ENCODE data around the gene NR2E3. TPM values are rescaled to one million over a fixed set of nuclear protein-coding genes. Genes with fewer than 3 reads are reported as not detected.

Gene NR2E3
- total RNA-seq, 3 donors from 2014 or later (not counting 1 experiment from before 2014, with no cell fraction given): not detected

GRCh38 chr15:71807125-71807629 lies 3.2 kb upstream of the NR2E3 start:
- Mint-ChIP-seq H3K36me3 (no peaks in the 10 kb centered on the region), H3K4me3 (no peak overlapping the region), H3K9me3 (no peaks in the 10 kb centered on the region), H3K27me3 (ENCODE audit: low read depth in 2 of 2) (peaks cover 9 to 10% of the 10 kb centered on the region in 2 donors), H3K27ac (no peak overlapping the region), H3K4me1 (peaks cover 0 to 6% of the 10 kb centered on the region in 2 donors)
- no peak for DNase-seq
- Histone ChIP-seq H3K4me3 (ENCODE audit: low read length) (no peak overlapping the region), H3K27me3 (ENCODE audit: control insufficient read depth, insufficient read depth, low read length) (no peaks in the 10 kb centered on the region), H3K27ac (ENCODE audit: low read length) (no peak overlapping the region), H3K4me1 (ENCODE audit: control insufficient read depth, insufficient read depth, low read length) (no peaks in the 10 kb centered on the region), H3K36me3 (ENCODE audit: control insufficient read depth, insufficient read depth, low read length) (no peaks in the 10 kb centered on the region), H3K9me3 (ENCODE audit: control insufficient read depth, insufficient read depth, low read length) (no peaks in the 10 kb centered on the region)
- intact Hi-C loops (cut with micrococcal nuclease): no loop called here
- no peak for ATAC-seq
- TF ChIP-seq CTCF (IDR thresholded peaks at IDR 0.05): no peak
- 85% methylated on average over 15 of the region's 15 CpGs for WGBS (ENCODE audit: insufficient coverage)

- Histone ChIP-seq H3K9me3 (ENCODE audit: control insufficient read depth, insufficient read depth, low read length) (no peaks in the 10 kb centered on the region), H3K4me3 (ENCODE audit: low read length) (no peak overlapping the region), H3K27ac (ENCODE audit: low read length) (no peak overlapping the region), H3K27me3 (ENCODE audit: control insufficient read depth, insufficient read depth, low read length) (no peaks in the 10 kb centered on the region), H3K4me1 (ENCODE audit: control insufficient read depth, insufficient read depth, low read length) (no peaks in the 10 kb centered on the region), H3K36me3 (ENCODE audit: control insufficient read depth, insufficient read depth, low read length) (no peaks in the 10 kb centered on the region)
- H3K27me3 Mint-ChIP-seq (ENCODE audit: low read depth in 2 of 2): peaks cover 5 to 6% of the 10 kb centered on the region in 2 donors
- no peaks in the 10 kb centered on the region for H3K36me3 Mint-ChIP-seq
- H3K27ac Mint-ChIP-seq: no peak overlapping the region
- H3K4me1 Mint-ChIP-seq: peaks cover 0 to 2% of the 10 kb centered on the region in 2 donors
- WGBS (ENCODE audit: insufficient coverage): 77% methylated on average over 4 of the region's 4 CpGs
- no peak for ATAC-seq
- no peak for DNase-seq
- intact Hi-C loops (cut with micrococcal nuclease): no loop called here
- no peak for TF ChIP-seq CTCF (IDR thresholded peaks at IDR 0.05)
- H3K4me3 Mint-ChIP-seq: no peak overlapping the region
- no peaks in the 10 kb centered on the region for H3K9me3 Mint-ChIP-seq
Observed at GRCh38 chr15:71807691-71808091, 2.7 kb upstream of the NR2E3 start.

GRCh38 chr15:71808311-71809020 lies 1.9 kb upstream of the NR2E3 start:
- Histone ChIP-seq H3K36me3 (ENCODE audit: control insufficient read depth, insufficient read depth, low read length) (no peaks in the 10 kb centered on the region), H3K9me3 (ENCODE audit: control insufficient read depth, insufficient read depth, low read length) (no peaks in the 10 kb centered on the region), H3K4me1 (ENCODE audit: control insufficient read depth, insufficient read depth, low read length) (no peaks in the 10 kb centered on the region), H3K27ac (ENCODE audit: low read length) (no peak overlapping the region), H3K4me3 (ENCODE audit: low read length) (no peak overlapping the region), H3K27me3 (ENCODE audit: control insufficient read depth, insufficient read depth, low read length) (no peaks in the 10 kb centered on the region)
- 88% methylated on average over 18 of the region's 18 CpGs for WGBS (ENCODE audit: insufficient coverage)
- peaks cover 0 to 4% of the 10 kb centered on the region in 2 donors for H3K27me3 Mint-ChIP-seq (ENCODE audit: low read depth in 2 of 2)
- H3K27ac Mint-ChIP-seq: no peak overlapping the region
- no peaks in the 10 kb centered on the region for H3K36me3 Mint-ChIP-seq
- TF ChIP-seq CTCF (IDR thresholded peaks at IDR 0.05): no peak
- intact Hi-C loops (cut with micrococcal nuclease): no loop called here
- ATAC-seq (no peak), DNase-seq (no peak)
- H3K9me3 Mint-ChIP-seq: no peaks in the 10 kb centered on the region
- H3K4me3 Mint-ChIP-seq: no peak overlapping the region
- no peaks in the 10 kb centered on the region for H3K4me1 Mint-ChIP-seq

- 90% methylated on average over 6 of the region's 8 CpGs for WGBS (ENCODE audit: insufficient coverage)
- Mint-ChIP-seq H3K27ac (no peak overlapping the region), H3K36me3 (no peaks in the 10 kb centered on the region), H3K9me3 (no peaks in the 10 kb centered on the region), H3K4me3 (no peak overlapping the region), H3K27me3 (ENCODE audit: low read depth in 2 of 2) (peaks cover 0 to 4% of the 10 kb centered on the region in 2 donors), H3K4me1 (no peaks in the 10 kb centered on the region)
- intact Hi-C loops (cut with micrococcal nuclease): no loop called here
- TF ChIP-seq CTCF (IDR thresholded peaks at IDR 0.05): no peak
- Histone ChIP-seq H3K4me3 (ENCODE audit: low read length) (no peak overlapping the region), H3K27ac (ENCODE audit: low read length) (no peak overlapping the region), H3K9me3 (ENCODE audit: control insufficient read depth, insufficient read depth, low read length) (no peaks in the 10 kb centered on the region), H3K4me1 (ENCODE audit: control insufficient read depth, insufficient read depth, low read length) (no peaks in the 10 kb centered on the region), H3K36me3 (ENCODE audit: control insufficient read depth, insufficient read depth, low read length) (no peaks in the 10 kb centered on the region), H3K27me3 (ENCODE audit: control insufficient read depth, insufficient read depth, low read length) (no peaks in the 10 kb centered on the region)
- DNase-seq (no peak), ATAC-seq (no peak)
Observed at GRCh38 chr15:71809346-71809745, 1.0 kb upstream of the NR2E3 start.

All from natural killer cell (primary cell).